DND-41 (cell line): ENCODE results near the gene RARG.

Source experiments
- EZH2 ChIP-seq: IDR thresholded peaks from 3 replicates; pipeline ENCODE4 v1.6.1; 2012; ENCODE audit warnings: borderline replicate concordance, low read depth, mild to moderate bottlenecking, moderate library complexity, low read length, inconsistent platforms; ENCODE audit not compliant: severe bottlenecking
- TF ChIP-seq, protein P1 (sequence below): IDR thresholded peaks from 2 replicates; pipeline ENCODE4 v1.5.1; 2012; ENCODE audit warnings: borderline replicate concordance, low read length, moderate library complexity, mild to moderate bottlenecking; ENCODE audit not compliant: poor library complexity, severe bottlenecking; ENCODE audit errors: extremely low read depth

DNA sequence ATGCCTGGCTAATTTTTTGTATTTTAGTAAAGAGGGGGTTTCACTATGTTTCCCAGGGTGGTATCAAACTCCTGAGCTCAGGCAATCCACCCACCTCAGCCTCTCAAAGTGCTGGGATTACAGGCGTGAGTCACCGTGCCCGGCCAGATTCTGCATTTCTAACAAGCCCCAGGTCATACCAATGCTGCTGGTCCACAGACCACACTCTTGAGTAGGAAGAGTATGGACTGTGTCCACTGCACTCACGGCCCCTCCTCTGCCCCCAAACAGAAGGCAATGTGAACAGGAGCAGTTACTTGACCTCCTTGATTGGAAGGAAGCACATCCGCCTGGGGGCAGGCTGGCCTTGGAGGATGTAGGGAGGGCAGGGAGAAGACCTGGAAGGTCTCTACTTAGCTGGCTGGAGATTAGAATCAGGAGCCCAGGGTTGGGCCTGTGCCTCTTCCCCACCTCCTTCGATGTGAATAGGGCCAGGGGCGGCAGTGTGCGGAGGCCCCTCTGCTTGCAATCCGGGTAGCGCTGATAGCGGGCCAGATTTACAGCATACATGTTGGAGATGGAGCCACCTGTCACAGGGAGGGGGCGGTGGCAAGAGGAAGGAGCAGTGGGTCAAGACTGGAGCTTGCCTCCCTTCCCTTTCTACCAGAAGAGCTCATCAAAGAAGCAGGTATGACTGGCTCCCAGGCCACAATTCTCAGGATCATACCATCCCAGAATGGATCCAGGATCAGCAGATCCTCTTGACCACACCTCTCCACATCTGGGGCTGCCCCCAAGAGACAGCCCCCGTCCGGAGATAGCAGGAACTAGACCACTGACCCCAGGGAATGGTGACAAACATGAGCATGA, 60.9 kb downstream of the RARG start:
- TF ChIP-seq, protein P1, sequence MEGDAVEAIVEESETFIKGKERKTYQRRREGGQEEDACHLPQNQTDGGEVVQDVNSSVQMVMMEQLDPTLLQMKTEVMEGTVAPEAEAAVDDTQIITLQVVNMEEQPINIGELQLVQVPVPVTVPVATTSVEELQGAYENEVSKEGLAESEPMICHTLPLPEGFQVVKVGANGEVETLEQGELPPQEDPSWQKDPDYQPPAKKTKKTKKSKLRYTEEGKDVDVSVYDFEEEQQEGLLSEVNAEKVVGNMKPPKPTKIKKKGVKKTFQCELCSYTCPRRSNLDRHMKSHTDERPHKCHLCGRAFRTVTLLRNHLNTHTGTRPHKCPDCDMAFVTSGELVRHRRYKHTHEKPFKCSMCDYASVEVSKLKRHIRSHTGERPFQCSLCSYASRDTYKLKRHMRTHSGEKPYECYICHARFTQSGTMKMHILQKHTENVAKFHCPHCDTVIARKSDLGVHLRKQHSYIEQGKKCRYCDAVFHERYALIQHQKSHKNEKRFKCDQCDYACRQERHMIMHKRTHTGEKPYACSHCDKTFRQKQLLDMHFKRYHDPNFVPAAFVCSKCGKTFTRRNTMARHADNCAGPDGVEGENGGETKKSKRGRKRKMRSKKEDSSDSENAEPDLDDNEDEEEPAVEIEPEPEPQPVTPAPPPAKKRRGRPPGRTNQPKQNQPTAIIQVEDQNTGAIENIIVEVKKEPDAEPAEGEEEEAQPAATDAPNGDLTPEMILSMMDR, result no peak
- TF ChIP-seq EZH2, result no peak
